Measurements from ENCODE around the gene PMP22.

PMP22 gene

DNA sequence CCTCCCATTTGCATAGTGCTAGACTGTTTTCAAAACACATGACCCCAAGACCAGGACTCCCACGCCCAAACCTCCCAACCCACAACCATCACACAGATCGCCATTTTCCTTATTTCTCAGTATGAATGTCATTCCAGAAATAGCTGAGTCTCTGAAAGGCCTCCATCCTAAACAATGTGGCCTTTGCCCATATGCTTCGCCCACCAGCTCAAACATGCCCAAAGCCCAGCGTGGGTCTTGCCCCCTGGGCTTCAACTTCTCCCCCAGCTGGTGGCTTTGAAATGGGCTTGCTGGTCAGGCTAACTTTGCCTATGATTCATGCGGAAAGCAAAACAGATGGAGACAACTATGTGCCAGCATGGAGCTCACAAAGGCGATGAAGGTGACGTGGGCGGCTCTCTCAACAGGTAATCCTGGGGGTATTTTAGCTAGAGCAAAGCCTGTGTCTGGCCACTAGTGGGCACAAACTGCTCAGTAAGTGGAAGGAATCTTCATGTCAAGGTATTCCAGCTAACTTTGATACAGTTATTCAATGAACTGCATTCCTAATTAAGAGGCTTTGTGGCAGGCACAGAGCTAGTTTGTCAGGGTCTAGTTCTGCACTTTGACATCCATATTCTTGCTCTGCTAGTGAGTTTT is 17.1 kb downstream of the PMP22 start:
- TF ChIP-seq FOXP2 (optimal IDR thresholded peaks at IDR 0.05; ENCODE audit: borderline replicate concordance, extremely low read depth, extremely low read length, insufficient read depth): no peak
- TF ChIP-seq TAF1 (IDR thresholded peaks at IDR 0.05; ENCODE audit: borderline replicate concordance, insufficient read depth, low read length): no peak
- TF ChIP-seq POLR2AphosphoS5 (IDR thresholded peaks at IDR 0.05; ENCODE audit: low read depth, low read length): no peak
- TF ChIP-seq, protein P1, sequence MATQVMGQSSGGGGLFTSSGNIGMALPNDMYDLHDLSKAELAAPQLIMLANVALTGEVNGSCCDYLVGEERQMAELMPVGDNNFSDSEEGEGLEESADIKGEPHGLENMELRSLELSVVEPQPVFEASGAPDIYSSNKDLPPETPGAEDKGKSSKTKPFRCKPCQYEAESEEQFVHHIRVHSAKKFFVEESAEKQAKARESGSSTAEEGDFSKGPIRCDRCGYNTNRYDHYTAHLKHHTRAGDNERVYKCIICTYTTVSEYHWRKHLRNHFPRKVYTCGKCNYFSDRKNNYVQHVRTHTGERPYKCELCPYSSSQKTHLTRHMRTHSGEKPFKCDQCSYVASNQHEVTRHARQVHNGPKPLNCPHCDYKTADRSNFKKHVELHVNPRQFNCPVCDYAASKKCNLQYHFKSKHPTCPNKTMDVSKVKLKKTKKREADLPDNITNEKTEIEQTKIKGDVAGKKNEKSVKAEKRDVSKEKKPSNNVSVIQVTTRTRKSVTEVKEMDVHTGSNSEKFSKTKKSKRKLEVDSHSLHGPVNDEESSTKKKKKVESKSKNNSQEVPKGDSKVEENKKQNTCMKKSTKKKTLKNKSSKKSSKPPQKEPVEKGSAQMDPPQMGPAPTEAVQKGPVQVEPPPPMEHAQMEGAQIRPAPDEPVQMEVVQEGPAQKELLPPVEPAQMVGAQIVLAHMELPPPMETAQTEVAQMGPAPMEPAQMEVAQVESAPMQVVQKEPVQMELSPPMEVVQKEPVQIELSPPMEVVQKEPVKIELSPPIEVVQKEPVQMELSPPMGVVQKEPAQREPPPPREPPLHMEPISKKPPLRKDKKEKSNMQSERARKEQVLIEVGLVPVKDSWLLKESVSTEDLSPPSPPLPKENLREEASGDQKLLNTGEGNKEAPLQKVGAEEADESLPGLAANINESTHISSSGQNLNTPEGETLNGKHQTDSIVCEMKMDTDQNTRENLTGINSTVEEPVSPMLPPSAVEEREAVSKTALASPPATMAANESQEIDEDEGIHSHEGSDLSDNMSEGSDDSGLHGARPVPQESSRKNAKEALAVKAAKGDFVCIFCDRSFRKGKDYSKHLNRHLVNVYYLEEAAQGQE (IDR thresholded peaks at IDR 0.05; ENCODE audit: insufficient read depth in 1 of 2, low read depth in 2 of 2, low read length in 2 of 2): no peak
- TF ChIP-seq SIN3A (IDR thresholded peaks at IDR 0.05; ENCODE audit: borderline replicate concordance, insufficient read depth, low read length): no peak

DNA sequence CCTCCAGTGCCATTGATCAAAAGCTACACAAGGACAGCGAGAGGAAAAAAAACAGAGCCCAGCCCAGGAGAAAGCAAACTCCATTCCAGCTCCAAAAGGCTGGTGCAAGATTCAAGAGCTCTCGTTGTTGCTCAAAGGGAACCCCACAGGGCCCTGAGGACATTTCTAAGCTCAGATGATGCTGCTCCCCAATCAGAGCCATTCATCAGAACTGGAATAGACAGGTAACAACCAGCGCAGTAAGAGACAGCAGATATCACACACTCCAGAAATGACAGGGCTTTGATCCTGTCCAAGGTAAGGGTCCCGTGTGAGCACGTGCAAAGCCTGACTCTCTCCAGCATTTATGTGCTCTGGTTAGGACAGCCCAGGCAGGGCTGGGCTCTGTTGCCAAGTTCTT is 20.1 kb downstream of the PMP22 start:
- TF ChIP-seq FOXP2 (optimal IDR thresholded peaks at IDR 0.05; ENCODE audit: borderline replicate concordance, extremely low read depth, extremely low read length, insufficient read depth): no peak
- no peak for TF ChIP-seq TAF1 (IDR thresholded peaks at IDR 0.05; ENCODE audit: borderline replicate concordance, insufficient read depth, low read length)
- no peak for TF ChIP-seq SIN3A (IDR thresholded peaks at IDR 0.05; ENCODE audit: borderline replicate concordance, insufficient read depth, low read length)
- TF ChIP-seq POLR2AphosphoS5 (IDR thresholded peaks at IDR 0.05; ENCODE audit: low read depth, low read length): no peak
- TF ChIP-seq, protein P1 (IDR thresholded peaks at IDR 0.05; ENCODE audit: insufficient read depth in 1 of 2, low read depth in 2 of 2, low read length in 2 of 2): no peak

DNA sequence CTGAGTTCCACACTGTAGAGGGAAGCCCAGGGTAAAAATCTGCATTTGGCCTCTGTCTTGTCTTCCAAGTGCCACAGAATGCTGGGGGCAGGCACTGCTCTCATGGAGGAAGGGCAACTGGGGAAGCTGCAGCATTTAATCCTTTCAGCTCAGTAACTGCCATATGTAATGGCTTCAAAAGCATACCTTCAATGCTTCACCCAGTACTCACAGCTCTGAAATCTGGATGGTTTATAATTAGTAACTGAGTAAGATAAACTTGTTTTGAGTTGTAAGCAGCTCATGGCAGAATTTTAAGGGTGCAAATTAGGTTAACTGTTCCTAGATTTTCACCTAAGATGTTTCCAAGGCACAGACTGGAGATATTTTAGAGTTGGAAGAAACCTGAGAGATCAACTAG is 24.5 kb downstream of the PMP22 start:
- TF ChIP-seq FOXP2 (optimal IDR thresholded peaks at IDR 0.05; ENCODE audit: borderline replicate concordance, extremely low read depth, extremely low read length, insufficient read depth): no peak
- no peak for TF ChIP-seq POLR2AphosphoS5 (IDR thresholded peaks at IDR 0.05; ENCODE audit: low read depth, low read length)
- TF ChIP-seq TAF1 (IDR thresholded peaks at IDR 0.05; ENCODE audit: borderline replicate concordance, insufficient read depth, low read length): no peak
- TF ChIP-seq SIN3A (IDR thresholded peaks at IDR 0.05; ENCODE audit: borderline replicate concordance, insufficient read depth, low read length): no peak
- TF ChIP-seq, protein P1 (IDR thresholded peaks at IDR 0.05; ENCODE audit: insufficient read depth in 1 of 2, low read depth in 2 of 2, low read length in 2 of 2): no peak

DNA sequence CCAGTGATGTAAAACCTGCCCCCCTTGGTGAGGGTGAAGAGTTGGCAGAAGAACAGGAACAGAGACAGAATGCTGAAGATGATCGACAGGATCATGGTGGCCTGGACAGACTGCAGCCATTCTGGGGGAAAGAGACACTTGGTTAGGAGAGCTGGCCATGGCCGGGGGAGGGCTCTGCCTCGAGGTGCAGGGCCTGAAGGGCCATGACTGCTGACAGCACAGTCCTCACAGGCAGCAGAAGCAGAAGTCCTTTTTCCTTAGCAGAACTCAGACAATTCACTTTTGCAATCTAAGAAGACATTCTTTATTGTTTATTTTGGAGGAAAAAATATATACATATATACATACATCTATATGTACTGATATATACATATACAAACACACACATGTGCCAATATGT is 25.6 kb downstream of the PMP22 start:
- no peak for TF ChIP-seq TAF1 (IDR thresholded peaks at IDR 0.05; ENCODE audit: borderline replicate concordance, insufficient read depth, low read length)
- no peak for TF ChIP-seq POLR2AphosphoS5 (IDR thresholded peaks at IDR 0.05; ENCODE audit: low read depth, low read length)
- no peak for TF ChIP-seq FOXP2 (optimal IDR thresholded peaks at IDR 0.05; ENCODE audit: borderline replicate concordance, extremely low read depth, extremely low read length, insufficient read depth)
- TF ChIP-seq, protein P1 (IDR thresholded peaks at IDR 0.05; ENCODE audit: insufficient read depth in 1 of 2, low read depth in 2 of 2, low read length in 2 of 2): no peak
- no peak for TF ChIP-seq SIN3A (IDR thresholded peaks at IDR 0.05; ENCODE audit: borderline replicate concordance, insufficient read depth, low read length)

All from PFSK-1 (cell line).